ENCODE data around the gene DDX53. TPM values are rescaled to one million over a fixed set of nuclear protein-coding genes. Genes with fewer than 3 reads are reported as not detected.

The DDX53 gene
- total RNA-seq, 1 donor from 2014 or later, result not detected

GRCh38 chrX:23052324-23052723, 52.6 kb downstream of the DDX53 start:
- no peak for ATAC-seq
